Activated CD4-positive, alpha-beta T cell treated with anti-CD3 and anti-CD28 coated beads, Interleukin-2, amount 10 ng/mL, durations not matched to agents 7 days and 5 days (primary cell): ENCODE results near the gene DDX10. TPM values are rescaled to one million over a fixed set of nuclear protein-coding genes. Genes with fewer than 3 reads are reported as not detected.

Source experiments
- CTCF ChIA-PET: fragments of 350-600 bp; sonication (Branson Sonifier 250); formaldehyde crosslinking; loops from one replicate; lab custom pipeline; 2021; ENCODE audit warnings: antibody characterized with exemption; lab: Charles Lee
- POLR2A ChIA-PET: fragments of 350-600 bp; sonication (Branson Sonifier 250); formaldehyde crosslinking; loops from one replicate; lab custom pipeline; 2021; ENCODE audit warnings: antibody characterized with exemption; lab: Charles Lee
- DNase-seq: peaks from one replicate; pipeline ENCODE4 v3.0.0-alpha.2; 2020
- H3K27ac Mint-ChIP-seq: one replicate; pipeline ENCODE4 v1.8.0; 2021; ENCODE audit warnings: mild to moderate bottlenecking, moderate library complexity, mixed read lengths
- H3K27me3 Mint-ChIP-seq: one replicate; pipeline ENCODE4 v1.8.0; 2021; ENCODE audit warnings: mixed read lengths
- H3K36me3 Mint-ChIP-seq: one replicate; pipeline ENCODE4 v1.8.0; 2021; ENCODE audit warnings: low read depth, mixed read lengths
- H3K4me1 Mint-ChIP-seq: one replicate; pipeline ENCODE4 v1.8.0; 2021; ENCODE audit warnings: mixed read lengths
- H3K4me3 Mint-ChIP-seq: one replicate; pipeline ENCODE4 v1.8.0; 2021; ENCODE audit warnings: mild to moderate bottlenecking, moderate library complexity, mixed read lengths
- H3K9me3 Mint-ChIP-seq: one replicate; pipeline ENCODE4 v1.8.0; 2021; ENCODE audit warnings: mixed read lengths
- total RNA-seq, 2 experiments: library from RNA; stranded (reverse); gene quantifications; one replicate each; pipeline ENCODE4 v1.2.3, GENCODE V29; 2021

DDX10 gene
- total RNA-seq, 2 experiments from 2014 or later = 27.4 to 28.0 TPM

DNA sequence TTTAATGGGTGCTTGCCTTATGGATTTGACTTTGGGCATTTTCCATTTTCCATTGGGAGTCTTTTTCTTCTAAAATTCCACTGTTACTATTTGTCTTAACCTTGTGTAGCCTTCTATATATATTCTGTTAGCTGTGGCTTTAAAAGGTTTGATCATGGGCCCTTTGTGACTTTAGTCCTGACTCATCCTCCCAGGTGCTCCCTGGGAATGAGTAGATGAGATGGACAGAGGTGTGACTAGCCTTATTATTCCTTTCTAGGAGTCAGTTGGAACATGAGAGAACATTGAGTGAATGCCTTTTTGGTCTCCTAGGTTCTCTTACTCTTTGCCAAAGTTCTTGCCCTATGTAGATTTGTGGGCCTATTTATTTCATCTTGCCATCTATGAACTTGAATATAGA is 39.0 kb downstream of the DDX10 start:
- CTCF ChIA-PET = interaction anchor here (0.6 kb wide), 1 partner anchor 85 kb away, joined by 3 read pairs; no protein-coding TSS in a partner anchor
- POLR2A ChIA-PET = no interaction called here
- no peak overlapping the region for H3K27ac Mint-ChIP-seq
- H3K27me3 Mint-ChIP-seq = no peaks in the 10 kb centered on the region
- no peak overlapping the region for H3K4me3 Mint-ChIP-seq
- peaks cover 49% of the 10 kb centered on the region for H3K36me3 Mint-ChIP-seq
- DNase-seq = no peak
- peaks cover 8% of the 10 kb centered on the region for H3K9me3 Mint-ChIP-seq
- no peaks in the 10 kb centered on the region for H3K4me1 Mint-ChIP-seq

DNA sequence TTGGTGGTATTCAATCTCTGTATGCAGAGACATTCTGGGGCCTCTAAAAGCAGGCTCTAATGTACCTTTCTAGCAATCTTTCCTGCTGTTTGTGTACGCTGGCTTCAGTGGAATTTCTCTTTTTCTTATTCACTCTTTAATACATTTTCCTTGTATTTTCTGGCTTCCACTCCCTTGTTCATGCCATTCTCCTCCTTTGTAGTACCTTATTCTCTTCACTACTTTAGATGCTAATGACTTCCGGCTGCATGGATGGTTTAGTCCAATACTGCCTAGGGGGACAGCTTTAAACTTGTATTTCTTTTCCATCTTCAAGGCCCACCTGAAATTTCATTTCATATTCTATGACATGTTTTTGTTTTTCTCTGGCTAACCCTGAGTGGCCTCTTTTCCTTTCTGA is 40.2 kb downstream of the DDX10 start:
- no peak overlapping the region for H3K27ac Mint-ChIP-seq
- ChIA-PET POLR2A (no interaction called here), CTCF (interaction anchor here (0.6 kb wide), 1 partner anchor 148 kb away, joined by 3 read pairs; no protein-coding TSS in a partner anchor)
- peaks cover 58% of the 10 kb centered on the region for H3K36me3 Mint-ChIP-seq
- peaks cover 5% of the 10 kb centered on the region for H3K4me1 Mint-ChIP-seq
- H3K9me3 Mint-ChIP-seq = peaks cover 12% of the 10 kb centered on the region
- DNase-seq = no peak
- H3K4me3 Mint-ChIP-seq = no peak overlapping the region
- no peaks in the 10 kb centered on the region for H3K27me3 Mint-ChIP-seq

- CTCF ChIA-PET = interaction anchor here (0.7 kb wide), 1 partner anchor 26 kb away, joined by 3 read pairs; no protein-coding TSS in a partner anchor
These were observed 43.3 kb downstream of the DDX10 start for GRCh38 chr11:108708173-108708572.

GRCh38 chr11:108709741-108710140 is 44.9 kb downstream of the DDX10 start:
- no peak overlapping the region for H3K4me3 Mint-ChIP-seq
- ChIA-PET CTCF (no interaction called here), POLR2A (interaction anchor here (0.6 kb wide), 1 partner anchor 87 kb away, joined by 4 read pairs; no protein-coding TSS in a partner anchor)

More at GRCh38 chr11:108708173-108708572, 43.3 kb downstream of the DDX10 start:
- no peak overlapping the region for H3K4me3 Mint-ChIP-seq
- H3K36me3 Mint-ChIP-seq = peaks cover 77% of the 10 kb centered on the region
- DNase-seq = no peak
- H3K9me3 Mint-ChIP-seq = peaks cover 20% of the 10 kb centered on the region
- POLR2A ChIA-PET = no interaction called here
- H3K27ac Mint-ChIP-seq = no peak overlapping the region
- H3K27me3 Mint-ChIP-seq = no peaks in the 10 kb centered on the region
- peaks cover 7% of the 10 kb centered on the region for H3K4me1 Mint-ChIP-seq

GRCh38 chr11:108713076-108713790 is 48.4 kb downstream of the DDX10 start:
- H3K27me3 Mint-ChIP-seq = no peaks in the 10 kb centered on the region
- no peak overlapping the region for H3K27ac Mint-ChIP-seq
- POLR2A ChIA-PET = no interaction called here
- no peak overlapping the region for H3K4me3 Mint-ChIP-seq
- peaks cover 67% of the 10 kb centered on the region for H3K36me3 Mint-ChIP-seq
- DNase-seq = no peak
- CTCF ChIA-PET = no interaction called here
- H3K9me3 Mint-ChIP-seq = peaks cover 15% of the 10 kb centered on the region
- peaks cover 11% of the 10 kb centered on the region for H3K4me1 Mint-ChIP-seq

More at GRCh38 chr11:108709741-108710140, 44.9 kb downstream of the DDX10 start:
- DNase-seq = no peak
- peaks cover 20% of the 10 kb centered on the region for H3K9me3 Mint-ChIP-seq
- H3K36me3 Mint-ChIP-seq = peaks cover 72% of the 10 kb centered on the region
- no peak overlapping the region for H3K27ac Mint-ChIP-seq
- peaks cover 11% of the 10 kb centered on the region for H3K4me1 Mint-ChIP-seq
- no peaks in the 10 kb centered on the region for H3K27me3 Mint-ChIP-seq

- Mint-ChIP-seq H3K9me3 (peaks cover 8% of the 10 kb centered on the region), H3K27me3 (no peaks in the 10 kb centered on the region), H3K4me1 (peaks cover 6% of the 10 kb centered on the region), H3K27ac (no peak overlapping the region), H3K36me3 (peaks cover 60% of the 10 kb centered on the region), H3K4me3 (no peak overlapping the region)
- no peak for DNase-seq
- CTCF ChIA-PET = interaction anchor here (0.6 to 1.5 kb wide), 3 partner anchors 10 to 546 kb away, joined by 3 to 5 read pairs (median 3); no protein-coding TSS in a partner anchor
- POLR2A ChIA-PET = no interaction called here
These were observed 50.4 kb downstream of the DDX10 start for GRCh38 chr11:108715239-108715638.

- CTCF ChIA-PET = no interaction called here
- Mint-ChIP-seq H3K4me1 (peaks cover 1% of the 10 kb centered on the region), H3K36me3 (peaks cover 51% of the 10 kb centered on the region), H3K4me3 (no peak overlapping the region), H3K27ac (no peak overlapping the region), H3K9me3 (no peaks in the 10 kb centered on the region), H3K27me3 (no peaks in the 10 kb centered on the region)
- DNase-seq = no peak
- POLR2A ChIA-PET = no interaction called here
These were observed 53.6 kb downstream of the DDX10 start for GRCh38 chr11:108718466-108718865.

GRCh38 chr11:108724974-108725689 is 60.3 kb downstream of the DDX10 start:
- CTCF ChIA-PET = interaction anchor here (0.6 to 1.5 kb wide), 3 partner anchors 10 to 543 kb away, joined by 3 to 5 read pairs (median 3); no protein-coding TSS in a partner anchor
- no peaks in the 10 kb centered on the region for H3K27me3 Mint-ChIP-seq
- no peak overlapping the region for H3K27ac Mint-ChIP-seq
- POLR2A ChIA-PET = interaction anchor here (0.6 kb wide), 1 partner anchor 26 kb away, joined by 3 read pairs; no protein-coding TSS in a partner anchor
- H3K4me3 Mint-ChIP-seq = no peak overlapping the region
- DNase-seq = no peak
- H3K36me3 Mint-ChIP-seq = peaks cover 40% of the 10 kb centered on the region
- H3K4me1 Mint-ChIP-seq = peaks cover 13% of the 10 kb centered on the region
- no peaks in the 10 kb centered on the region for H3K9me3 Mint-ChIP-seq

DNA sequence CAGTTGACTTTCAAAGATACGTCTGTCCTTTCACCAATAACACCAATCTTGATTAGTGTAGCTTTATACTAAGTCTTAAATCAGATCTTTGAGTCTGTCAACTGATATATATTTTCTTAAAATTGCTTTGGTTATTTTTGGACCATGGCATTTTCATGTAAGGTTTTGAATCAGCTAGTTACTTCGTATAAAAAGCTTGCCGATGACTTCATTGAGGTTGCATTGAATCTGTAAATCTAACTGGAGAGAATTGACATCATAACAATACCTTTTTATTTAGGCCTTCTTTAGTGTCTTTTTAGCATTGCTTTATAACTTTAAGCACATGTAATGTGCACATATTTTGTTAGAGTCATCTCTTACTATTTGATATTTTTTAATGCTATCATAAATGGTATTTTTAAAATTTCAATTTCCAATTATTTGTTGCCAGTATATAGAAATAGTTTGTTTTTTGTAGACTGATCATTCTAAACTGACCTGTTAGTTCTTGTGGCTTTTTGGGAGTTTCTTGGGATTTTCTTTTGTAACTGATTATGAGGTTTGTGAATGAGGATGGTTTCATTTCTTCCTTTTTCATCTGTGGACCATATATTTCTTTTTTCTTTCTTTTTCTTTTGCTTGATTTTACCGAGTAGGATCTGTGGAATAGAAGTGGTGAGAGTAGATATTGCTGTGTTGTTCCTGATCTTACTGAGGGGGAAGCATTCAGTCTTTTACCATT is 61.4 kb downstream of the DDX10 start:
- Mint-ChIP-seq H3K27ac (no peak overlapping the region), H3K36me3 (peaks cover 38% of the 10 kb centered on the region), H3K4me3 (no peak overlapping the region), H3K9me3 (no peaks in the 10 kb centered on the region), H3K4me1 (peaks cover 13% of the 10 kb centered on the region), H3K27me3 (no peaks in the 10 kb centered on the region)
- ChIA-PET POLR2A (no interaction called here), CTCF (no interaction called here)
- DNase-seq = no peak

DNA sequence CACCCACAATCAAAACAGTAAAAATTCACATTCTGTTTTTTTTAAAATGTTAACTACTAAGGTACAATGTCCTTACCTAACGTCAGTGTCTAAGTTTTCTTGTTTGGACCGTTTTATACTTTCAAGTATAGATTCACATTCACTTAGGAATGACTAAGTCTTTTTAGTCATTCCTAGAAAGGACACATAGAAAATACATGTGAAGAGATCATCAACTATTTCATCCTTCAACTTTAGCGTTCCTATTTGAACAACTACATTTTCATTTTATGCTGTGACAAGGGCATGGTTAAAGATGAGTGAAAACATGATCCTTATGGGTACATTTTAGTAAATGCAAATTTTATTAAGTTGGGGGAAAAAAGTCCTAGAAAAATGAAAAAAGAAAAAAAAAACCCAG is 62.8 kb downstream of the DDX10 start:
- ChIA-PET POLR2A (no interaction called here), CTCF (interaction anchor here (0.5 kb wide), 1 partner anchor 72 kb away, joined by 3 read pairs; no protein-coding TSS in a partner anchor)
- H3K4me1 Mint-ChIP-seq = peaks cover 17% of the 10 kb centered on the region
- no peak for DNase-seq
- no peaks in the 10 kb centered on the region for H3K9me3 Mint-ChIP-seq
- H3K27me3 Mint-ChIP-seq = no peaks in the 10 kb centered on the region
- peaks cover 38% of the 10 kb centered on the region for H3K36me3 Mint-ChIP-seq
- no peak overlapping the region for H3K4me3 Mint-ChIP-seq
- H3K27ac Mint-ChIP-seq = no peak overlapping the region

- Mint-ChIP-seq H3K36me3 (peaks cover 38% of the 10 kb centered on the region), H3K4me1 (peaks cover 30% of the 10 kb centered on the region), H3K4me3 (no peak overlapping the region), H3K9me3 (no peaks in the 10 kb centered on the region), H3K27me3 (no peaks in the 10 kb centered on the region), H3K27ac (no peak overlapping the region)
- POLR2A ChIA-PET = interaction anchor here (0.6 kb wide), 1 partner anchor 114 kb away, joined by 3 read pairs; no protein-coding TSS in a partner anchor
- no peak for DNase-seq
- CTCF ChIA-PET = interaction anchor here (0.6 to 1.3 kb wide), 3 partner anchors 15 to 31 kb away, joined by 3 read pairs; no protein-coding TSS in a partner anchor
These were observed 64.5 kb downstream of the DDX10 start for GRCh38 chr11:108729227-108729871.

- DNase-seq = no peak
- POLR2A ChIA-PET = no interaction called here
- CTCF ChIA-PET = interaction anchor here (0.8 kb wide), 1 partner anchor 34 kb away, joined by 3 read pairs; no protein-coding TSS in a partner anchor
- no peaks in the 10 kb centered on the region for H3K27me3 Mint-ChIP-seq
- H3K27ac Mint-ChIP-seq = no peak overlapping the region
- peaks cover 27% of the 10 kb centered on the region for H3K4me1 Mint-ChIP-seq
- no peak overlapping the region for H3K4me3 Mint-ChIP-seq
- H3K36me3 Mint-ChIP-seq = peaks cover 36% of the 10 kb centered on the region
- H3K9me3 Mint-ChIP-seq = no peaks in the 10 kb centered on the region
These were observed 67.5 kb downstream of the DDX10 start for GRCh38 chr11:108732395-108732794.
